GM12873 (cell line): ENCODE results near the gene STAMBP.

ENCODE experiments used
- CTCF ChIP-seq: IDR thresholded peaks from 2 replicates; pipeline ENCODE4 v1.5.1; 2012; ENCODE audit warnings: low read depth, mild to moderate bottlenecking, moderate library complexity, low read length, control low read depth; ENCODE audit not compliant: insufficient read depth; ENCODE audit errors: missing control alignments

Gene STAMBP

GRCh38 chr2:73915437-73915993 lies 86.8 kb downstream of the STAMBP start:
- TF ChIP-seq CTCF = no peak

- TF ChIP-seq CTCF = no peak
Observed at GRCh38 chr2:73916666-73917065, 87.9 kb downstream of the STAMBP start.

GRCh38 chr2:73917296-73917695 lies 88.5 kb downstream of the STAMBP start:
- no peak for TF ChIP-seq CTCF

GRCh38 chr2:73917696-73918207 lies 89.0 kb downstream of the STAMBP start:
- no peak for TF ChIP-seq CTCF

GRCh38 chr2:73918856-73919255 lies 90.1 kb downstream of the STAMBP start:
- TF ChIP-seq CTCF = no peak

- TF ChIP-seq CTCF = no peak
Observed at GRCh38 chr2:73919596-73920228, 91.0 kb downstream of the STAMBP start.

- peak; percentile 46 for TF ChIP-seq CTCF
Observed at GRCh38 chr2:73920577-73921545, 92.1 kb downstream of the STAMBP start.
